Measurements from ENCODE around the gene PPP2R2C.

Gene PPP2R2C

GRCh38 chr4:6493658-6494304, 21.4 kb upstream of the PPP2R2C start:
- peak; percentile 18 for DNase-seq

DNA sequence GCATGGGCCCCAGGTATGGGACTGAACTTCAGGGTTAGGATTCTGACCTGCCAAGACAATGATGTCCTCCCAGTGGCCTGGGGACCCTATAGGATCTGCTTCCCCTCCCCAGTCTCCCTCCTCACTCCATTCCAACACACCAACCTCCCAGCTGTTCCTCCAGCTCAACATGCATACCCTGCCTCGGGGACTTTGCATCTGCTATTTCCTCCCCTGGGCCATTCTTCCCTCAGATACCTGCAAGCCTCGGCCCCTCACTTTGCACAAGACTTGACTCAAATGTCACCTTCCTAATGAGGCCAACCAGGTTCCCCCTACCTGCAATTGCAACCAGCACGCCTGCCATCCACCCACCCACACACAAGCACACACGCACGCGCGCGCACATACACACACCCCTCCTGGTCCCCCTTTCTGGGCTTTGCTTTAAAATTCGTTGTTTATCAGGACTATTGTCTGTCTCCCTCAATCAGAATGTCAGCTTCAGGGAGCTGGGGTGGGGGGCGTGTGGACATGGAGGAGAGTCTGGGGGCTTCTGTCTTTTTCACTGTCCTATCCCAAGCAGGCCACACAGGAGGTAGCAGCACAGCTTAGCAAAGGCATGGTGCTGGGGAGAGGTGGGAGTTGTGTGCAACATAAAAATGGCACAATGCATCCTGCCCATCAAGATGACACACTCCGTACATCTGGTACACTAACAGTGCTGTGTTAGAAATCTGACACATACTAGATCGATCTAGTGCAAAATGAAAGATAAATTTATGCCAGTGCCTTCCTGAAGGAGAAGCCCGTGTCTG, 20.6 kb upstream of the PPP2R2C start:
- no peak for DNase-seq

GRCh38 chr4:6492027-6492590, 19.7 kb upstream of the PPP2R2C start:
- no peak for DNase-seq

DNA sequence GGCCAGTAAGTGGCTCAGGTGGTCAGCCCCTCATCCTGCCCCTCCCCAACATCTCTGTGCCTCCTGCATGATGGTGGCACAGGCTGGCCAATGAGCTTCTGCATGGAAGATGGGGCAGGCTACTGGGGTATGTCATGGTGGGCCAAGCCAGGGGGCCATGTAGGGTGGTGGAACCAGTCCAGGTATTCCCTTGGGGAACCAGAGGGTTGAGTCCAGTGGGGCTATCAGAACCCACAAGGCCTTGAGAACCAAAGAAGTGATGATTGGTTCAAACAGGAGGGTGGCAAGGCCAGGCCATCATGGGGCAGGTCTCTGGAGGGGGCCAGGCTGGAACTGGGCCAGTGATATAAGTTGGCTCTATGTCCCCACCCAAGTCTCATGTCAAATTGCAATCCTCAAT, 18.8 kb upstream of the PPP2R2C start:
- DNase-seq, result no peak

GRCh38 chr4:6489927-6490326, 17.5 kb upstream of the PPP2R2C start:
- DNase-seq, result no peak

DNA sequence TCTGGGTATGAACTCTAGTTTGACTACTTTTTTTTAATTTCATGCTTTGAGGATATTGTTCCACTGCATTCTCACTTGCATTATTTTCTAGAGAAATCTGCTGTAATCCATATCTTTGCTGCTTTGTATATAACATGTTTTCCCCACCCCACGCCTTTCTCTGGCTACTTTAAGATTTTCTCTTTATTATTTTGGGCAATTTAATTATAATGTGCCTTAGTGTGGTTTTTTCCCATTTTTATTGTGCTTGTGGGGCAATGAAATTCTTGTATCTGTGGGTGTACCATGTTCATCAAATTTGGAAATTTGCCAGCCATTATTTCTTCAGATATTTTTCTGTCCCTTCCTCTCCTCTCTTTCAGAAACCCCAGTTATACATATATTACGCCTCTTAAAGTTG, 15.1 kb upstream of the PPP2R2C start:
- DNase-seq, result no peak

- DNase-seq, result no peak
These were observed 8.2 kb upstream of the PPP2R2C start for GRCh38 chr4:6480534-6481088.

DNA sequence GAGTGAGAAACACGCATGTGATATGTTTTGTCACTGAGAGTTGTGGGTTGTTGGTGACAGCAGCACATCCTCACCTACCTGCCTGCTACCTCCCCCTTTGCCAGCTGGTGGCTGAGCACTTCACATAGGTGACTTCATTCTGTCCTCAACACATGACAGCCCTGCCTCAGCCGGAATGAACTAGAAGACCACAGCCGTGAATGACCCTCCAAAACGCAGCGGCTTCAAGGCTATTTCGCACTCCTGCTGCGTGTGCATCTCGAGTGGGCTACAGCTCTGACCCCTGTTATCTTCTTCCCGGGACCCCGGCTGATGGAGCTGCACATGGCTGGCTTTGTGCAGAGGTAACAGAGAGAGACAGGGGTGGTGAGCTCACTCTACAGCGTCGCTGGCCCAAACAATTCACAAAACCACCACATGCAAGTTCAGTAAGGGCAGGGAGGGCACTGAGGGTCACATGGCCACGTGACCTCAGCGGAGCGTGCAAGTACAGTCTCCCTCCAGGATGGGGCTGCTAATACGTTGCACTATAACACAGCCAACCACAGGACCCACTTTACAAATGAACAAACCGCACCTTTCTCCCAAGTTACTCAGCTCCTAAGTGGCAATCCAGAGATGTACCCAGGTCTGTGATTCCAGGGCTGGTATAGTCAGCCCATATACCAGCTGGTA, 6.3 kb upstream of the PPP2R2C start:
- no peak for DNase-seq

GRCh38 chr4:6476893-6477292, 4.5 kb upstream of the PPP2R2C start:
- no peak for DNase-seq

GRCh38 chr4:6475492-6476020, 3.1 kb upstream of the PPP2R2C start:
- DNase-seq, result no peak

DNA sequence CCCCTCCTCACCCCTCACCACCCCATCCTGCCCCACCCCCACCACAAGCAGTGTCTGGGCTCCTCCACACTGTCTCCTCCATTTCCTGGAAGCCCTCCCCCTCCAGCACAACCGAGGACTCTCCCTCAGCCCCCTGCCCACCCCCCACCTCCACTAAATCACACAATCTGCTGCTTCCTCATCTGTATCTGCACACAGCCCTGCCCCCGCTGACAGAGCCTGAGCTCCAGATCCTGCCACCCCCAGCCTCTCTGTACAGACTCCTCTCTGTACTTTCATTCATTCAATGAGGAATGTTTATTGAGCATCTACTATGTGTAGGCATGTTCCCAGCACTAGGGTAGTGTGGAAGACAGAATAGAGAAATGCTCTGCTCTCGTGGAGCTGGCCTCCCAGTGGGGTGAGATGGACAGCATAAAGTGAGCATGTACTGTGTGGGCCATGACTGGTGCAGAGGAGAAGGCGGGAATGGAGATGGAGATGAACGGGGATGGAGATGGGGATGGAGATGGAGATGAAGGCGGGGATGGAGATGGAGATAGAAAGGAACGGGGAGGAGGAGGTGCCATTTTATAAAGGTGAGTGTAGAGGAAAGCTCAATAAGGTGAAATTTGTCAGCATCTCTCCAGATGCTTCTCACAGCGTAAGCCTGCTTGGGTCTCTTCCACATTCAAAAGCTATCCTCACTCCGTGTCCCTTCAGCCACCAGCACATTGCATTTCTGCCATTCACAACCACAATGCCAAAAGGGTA, 2.5 kb upstream of the PPP2R2C start:
- no peak for DNase-seq

- peak; percentile 3 for DNase-seq
These were observed 1.7 kb upstream of the PPP2R2C start for GRCh38 chr4:6474053-6474568.

- DNase-seq, result no peak
These were observed 1.0 kb upstream of the PPP2R2C start for GRCh38 chr4:6473264-6474052.

GRCh38 chr4:6472008-6472386, 417 bp downstream of the PPP2R2C start:
- DNase-seq, result peak; percentile 19

GRCh38 chr4:6471307-6472007, 957 bp downstream of the PPP2R2C start:
- DNase-seq, result peak; percentile 10

GRCh38 chr4:6470502-6471306, 1.7 kb downstream of the PPP2R2C start:
- DNase-seq, result peak; percentile 22

GRCh38 chr4:6469898-6470501, 2.4 kb downstream of the PPP2R2C start:
- no peak for DNase-seq

DNA sequence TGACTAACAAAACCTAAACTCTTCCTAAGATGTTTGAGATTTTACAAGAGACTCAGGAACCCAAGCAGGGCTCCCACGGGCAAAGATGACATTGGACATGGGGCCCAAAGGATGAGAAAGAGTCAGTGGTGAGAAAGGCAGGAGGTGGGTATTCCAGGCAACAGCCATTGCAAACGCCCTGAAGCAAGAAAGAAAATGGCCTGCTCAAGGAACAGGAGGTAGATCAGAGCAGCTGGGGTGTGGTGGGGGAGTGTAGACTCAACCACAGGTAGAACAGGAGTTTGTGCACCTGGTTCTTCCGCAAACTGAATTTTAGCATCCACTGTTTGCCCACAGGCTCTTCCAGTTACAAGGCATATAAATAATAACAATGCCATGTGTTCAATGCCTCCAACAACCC, 3.3 kb downstream of the PPP2R2C start:
- DNase-seq, result no peak

GRCh38 chr4:6468376-6468775, 4.0 kb downstream of the PPP2R2C start:
- DNase-seq, result no peak
